MM.1S (cell line): ENCODE results near the gene SNTG2.

Experiments used
- DNase-seq: peaks from one replicate; pipeline ENCODE4 v3.0.0-alpha.2; 2015
- H2AFZ ChIP-seq: fragments of 300-600 bp; sonication (generic); 2 replicates; pipeline ENCODE4 v1.6.0; 2016; ENCODE audit warnings: antibody characterized with exemption, low read length
- H3F3A ChIP-seq: fragments of 300-600 bp; sonication (generic); 2 replicates; pipeline ENCODE4 v1.6.1; 2016; ENCODE audit warnings: mild to moderate bottlenecking, antibody characterized with exemption, low read length, moderate library complexity, mixed read lengths; ENCODE audit not compliant: insufficient read depth
- H3K27ac ChIP-seq: fragments of 300-600 bp; sonication (generic); 2 replicates; pipeline ENCODE4 v1.5.1; 2016; ENCODE audit warnings: mild to moderate bottlenecking, low read length
- H3K27me3 ChIP-seq: fragments of 300-600 bp; sonication (generic); replicated peaks from 2 replicates; pipeline ENCODE4 v1.6.0; 2016; ENCODE audit warnings: low read length; ENCODE audit not compliant: insufficient read depth
- H3K36me3 ChIP-seq: fragments of 300-600 bp; sonication (generic); replicated peaks from 2 replicates; pipeline ENCODE4 v1.6.1; 2016; ENCODE audit warnings: mild to moderate bottlenecking, low read length, mixed read lengths; ENCODE audit not compliant: insufficient read depth
- H3K4me1 ChIP-seq: fragments of 300-600 bp; sonication (generic); 2 replicates; pipeline ENCODE4 v1.6.1; 2016; ENCODE audit warnings: low read length, mixed read lengths
- H3K4me2 ChIP-seq: fragments of 300-600 bp; sonication (generic); 2 replicates; pipeline ENCODE4 v1.6.0; 2016; ENCODE audit warnings: low read depth, low read length
- H3K4me3 ChIP-seq: fragments of 300-600 bp; sonication (generic); 2 replicates; pipeline ENCODE4 v1.5.1; 2016; ENCODE audit warnings: low read length, mixed read lengths
- H3K79me2 ChIP-seq: fragments of 300-600 bp; sonication (generic); 2 replicates; pipeline ENCODE4 v1.6.1; 2016; ENCODE audit warnings: mixed run types, low read length, mixed read lengths
- H3K9ac ChIP-seq: fragments of 300-600 bp; sonication (generic); 2 replicates; pipeline ENCODE4 v1.6.1; 2016; ENCODE audit warnings: low read length, mixed read lengths
- H3K9me2 ChIP-seq: fragments of 300-600 bp; sonication (generic); replicated peaks from 2 replicates; pipeline ENCODE4 v1.6.1; 2016; ENCODE audit warnings: mild to moderate bottlenecking, low read length, mixed read lengths; ENCODE audit not compliant: insufficient read depth
- H3K9me3 ChIP-seq: fragments of 300-600 bp; sonication (generic); replicated peaks from 2 replicates; pipeline ENCODE4 v1.6.1; 2016; ENCODE audit warnings: mild to moderate bottlenecking, low read length, mixed read lengths; ENCODE audit not compliant: insufficient read depth
- H4K20me1 ChIP-seq: fragments of 300-600 bp; sonication (generic); 2 replicates; pipeline ENCODE4 v1.6.1; 2016; ENCODE audit warnings: mild to moderate bottlenecking, low read length, moderate library complexity, mixed read lengths; ENCODE audit not compliant: insufficient read depth
- EZH2 ChIP-seq: fragments of 300-600 bp; sonication (generic); optimal IDR thresholded peaks from 2 replicates; pipeline ENCODE3; 2017; ENCODE audit warnings: low read depth, mild to moderate bottlenecking, antibody characterized with exemption, low read length, mixed read lengths
- EZH2phosphoT487 ChIP-seq: fragments of 300-600 bp; sonication (generic); IDR thresholded peaks from 2 replicates; pipeline ENCODE4 v1.6.1; 2018; ENCODE audit warnings: antibody characterized with exemption, low read length
- TF ChIP-seq, protein P1 (sequence below): fragments of 300-600 bp; sonication (generic); IDR thresholded peaks from 2 replicates; pipeline ENCODE4 v1.5.1; 2016; ENCODE audit warnings: antibody characterized with exemption, low read length, mixed read lengths

SNTG2 gene

DNA sequence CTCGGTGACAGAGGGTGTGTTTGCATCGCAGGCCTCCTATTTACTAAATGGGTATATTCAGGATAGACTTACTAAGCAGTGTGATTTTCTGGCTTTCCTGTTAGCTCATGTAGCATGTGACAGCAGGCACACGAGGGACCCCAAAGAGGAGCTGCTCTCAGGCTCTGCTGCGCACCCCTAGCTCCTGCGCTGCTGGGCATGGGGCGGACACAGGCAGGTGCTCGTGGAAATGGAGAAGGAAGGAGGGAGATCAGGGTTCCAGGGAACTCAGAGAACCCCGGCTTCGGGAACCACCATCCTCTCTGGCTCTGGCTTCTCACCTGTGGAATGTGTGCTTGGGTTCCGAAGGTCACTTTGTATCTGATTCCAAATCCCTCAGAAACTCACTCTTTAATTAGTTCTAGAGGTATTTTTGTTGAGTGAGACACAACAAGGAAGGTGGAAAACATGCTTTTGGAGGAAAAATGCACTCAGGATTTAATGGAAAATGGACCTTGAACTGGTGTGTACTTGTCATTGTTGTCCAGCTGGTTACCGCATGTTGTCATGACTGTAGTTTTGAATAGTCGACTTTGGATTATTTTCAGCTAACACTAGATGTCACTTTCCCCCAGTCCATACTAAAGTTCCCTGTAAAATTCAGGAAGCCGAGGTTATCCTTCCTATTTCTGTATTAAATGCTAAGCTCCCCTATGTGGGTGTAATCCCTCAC lies 3.5 kb downstream of the SNTG2 start:
- Histone ChIP-seq H3K79me2 (no peaks in the 10 kb centered on the region), H3K9ac (no peak overlapping the region), H3K4me3 (no peak overlapping the region), H2AFZ (no peak overlapping the region), H3K4me1 (no peaks in the 10 kb centered on the region), H3K27ac (no peak overlapping the region), H3K9me3 (no peaks in the 10 kb centered on the region), H3K4me2 (no peak overlapping the region), H3K36me3 (no peaks in the 10 kb centered on the region), H4K20me1 (no peaks in the 10 kb centered on the region), H3K27me3 (peaks cover 5% of the 10 kb centered on the region), H3K9me2 (no peaks in the 10 kb centered on the region), H3F3A (no peaks in the 10 kb centered on the region)
- TF ChIP-seq, protein P1, sequence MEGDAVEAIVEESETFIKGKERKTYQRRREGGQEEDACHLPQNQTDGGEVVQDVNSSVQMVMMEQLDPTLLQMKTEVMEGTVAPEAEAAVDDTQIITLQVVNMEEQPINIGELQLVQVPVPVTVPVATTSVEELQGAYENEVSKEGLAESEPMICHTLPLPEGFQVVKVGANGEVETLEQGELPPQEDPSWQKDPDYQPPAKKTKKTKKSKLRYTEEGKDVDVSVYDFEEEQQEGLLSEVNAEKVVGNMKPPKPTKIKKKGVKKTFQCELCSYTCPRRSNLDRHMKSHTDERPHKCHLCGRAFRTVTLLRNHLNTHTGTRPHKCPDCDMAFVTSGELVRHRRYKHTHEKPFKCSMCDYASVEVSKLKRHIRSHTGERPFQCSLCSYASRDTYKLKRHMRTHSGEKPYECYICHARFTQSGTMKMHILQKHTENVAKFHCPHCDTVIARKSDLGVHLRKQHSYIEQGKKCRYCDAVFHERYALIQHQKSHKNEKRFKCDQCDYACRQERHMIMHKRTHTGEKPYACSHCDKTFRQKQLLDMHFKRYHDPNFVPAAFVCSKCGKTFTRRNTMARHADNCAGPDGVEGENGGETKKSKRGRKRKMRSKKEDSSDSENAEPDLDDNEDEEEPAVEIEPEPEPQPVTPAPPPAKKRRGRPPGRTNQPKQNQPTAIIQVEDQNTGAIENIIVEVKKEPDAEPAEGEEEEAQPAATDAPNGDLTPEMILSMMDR: no peak
- TF ChIP-seq EZH2 (no peak), EZH2phosphoT487 (no peak)
- no peak for DNase-seq

DNA sequence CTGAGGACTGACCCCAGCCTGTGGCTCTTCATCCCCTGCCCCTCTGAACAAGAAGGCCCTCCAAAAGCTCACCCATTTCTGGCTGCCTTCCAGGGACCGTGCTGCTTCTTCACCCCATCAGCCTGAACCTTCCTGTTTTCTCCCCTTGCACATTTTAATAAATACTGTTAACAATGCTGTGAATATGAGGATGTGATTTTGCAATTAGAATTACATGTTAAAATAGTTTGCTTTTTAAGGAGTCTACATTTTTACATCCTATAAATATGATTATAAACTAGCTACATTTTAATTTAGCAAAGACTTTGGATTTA lies 4.0 kb downstream of the SNTG2 start:
- no peak for DNase-seq
- Histone ChIP-seq H3K9ac (no peak overlapping the region), H3K27ac (no peak overlapping the region), H3K9me3 (no peaks in the 10 kb centered on the region), H3K27me3 (0 out of 2 replicates have a peak, but pooled peaks cover under 1% of the 10 kb centered on the region), H3K4me3 (no peak overlapping the region), H3K79me2 (no peaks in the 10 kb centered on the region), H2AFZ (no peak overlapping the region), H3K4me2 (no peak overlapping the region), H3F3A (no peaks in the 10 kb centered on the region), H3K36me3 (no peaks in the 10 kb centered on the region), H3K4me1 (no peaks in the 10 kb centered on the region), H4K20me1 (no peaks in the 10 kb centered on the region), H3K9me2 (no peaks in the 10 kb centered on the region)
- TF ChIP-seq EZH2phosphoT487 (no peak), EZH2 (no peak)
- TF ChIP-seq, protein P1: no peak

DNA sequence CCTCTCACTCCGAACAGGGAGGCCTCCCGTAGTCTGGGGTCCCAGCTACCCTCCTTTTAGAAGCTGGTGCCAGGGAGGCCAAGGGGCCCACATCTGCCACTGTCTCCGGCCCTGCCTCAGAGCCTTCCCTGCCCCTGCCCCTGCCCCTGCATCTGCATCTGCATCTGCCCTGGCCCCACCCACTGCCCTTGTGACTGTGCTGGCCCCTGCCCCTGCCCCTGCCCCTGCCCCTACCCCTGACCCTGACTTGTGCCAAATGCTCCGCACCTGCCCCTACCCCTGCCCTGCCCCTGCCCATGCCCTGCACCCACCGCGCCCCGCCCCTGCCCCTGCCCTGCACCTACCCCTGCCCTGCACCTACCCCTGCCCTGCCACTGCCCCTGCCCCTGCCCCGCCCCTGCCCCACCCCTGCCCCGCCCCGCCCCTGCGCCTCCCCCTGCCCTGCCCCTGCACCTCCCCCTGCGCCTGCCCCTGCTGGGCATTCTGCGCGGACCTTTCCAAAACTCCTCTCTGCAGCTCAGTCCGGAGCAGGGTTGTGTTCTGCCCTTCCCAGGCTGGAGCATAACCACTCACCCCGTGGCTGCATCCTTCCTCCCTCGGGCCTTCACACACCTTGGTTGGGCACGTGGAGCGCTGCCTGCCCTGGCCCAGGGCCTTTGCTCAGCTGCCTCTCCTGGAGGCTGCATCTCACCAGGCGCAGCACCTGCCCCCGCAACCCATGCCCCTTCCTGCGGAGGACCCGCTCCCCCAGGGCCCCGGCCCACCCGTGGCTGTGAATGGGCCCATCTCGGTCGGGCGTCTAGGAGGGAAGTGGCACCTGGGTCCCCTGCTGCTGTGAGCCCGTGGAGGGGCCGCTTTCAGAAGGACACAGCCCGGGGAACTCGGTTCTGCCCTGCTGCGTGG lies 5.4 kb downstream of the SNTG2 start:
- no peak overlapping the region for H3K4me2 ChIP-seq
- H3K9ac ChIP-seq: no peak overlapping the region
- no peak for DNase-seq
- no peak overlapping the region for H2AFZ ChIP-seq
- H3K27ac ChIP-seq: no peak overlapping the region
- TF ChIP-seq EZH2phosphoT487: no peak
- TF ChIP-seq, protein P1: no peak
- TF ChIP-seq EZH2: no peak
- no peaks in the 10 kb centered on the region for H3K9me3 ChIP-seq
- H3K4me1 ChIP-seq: no peaks in the 10 kb centered on the region
- no peaks in the 10 kb centered on the region for H3K79me2 ChIP-seq
- no peaks in the 10 kb centered on the region for H3F3A ChIP-seq
- H4K20me1 ChIP-seq: no peaks in the 10 kb centered on the region
- no peaks in the 10 kb centered on the region for H3K9me2 ChIP-seq
- H3K36me3 ChIP-seq: no peaks in the 10 kb centered on the region
- no peaks in the 10 kb centered on the region for H3K27me3 ChIP-seq
- no peak overlapping the region for H3K4me3 ChIP-seq
